GM23338 (cell line): ENCODE results near the gene FMN1. TPM values are rescaled to one million over a fixed set of nuclear protein-coding genes. Genes with fewer than 3 reads are reported as not detected.

Experiments
- ATAC-seq: fragments of 200-7000 bp; cut with Tn5 transposase; 3 replicates; pipeline ENCODE4 v1.9.1; 2020
- DNase-seq: peaks from one replicate; pipeline ENCODE4 v3.0.0-alpha.2; 2015; ENCODE audit warnings: low spot score
- H2AFZ ChIP-seq: fragments of 200-600 bp; sonication (generic); 2 replicates; pipeline ENCODE4 v1.8.0; 2016; ENCODE audit warnings: antibody characterized with exemption, mild to moderate bottlenecking, moderate library complexity
- H3F3A ChIP-seq: fragments of 200-600 bp; sonication (generic); replicated peaks from 2 replicates; pipeline ENCODE4 v1.8.0; 2017; ENCODE audit warnings: antibody characterized with exemption, mixed run types, low read depth
- H3K27ac ChIP-seq: fragments of 200-600 bp; sonication (generic); 2 replicates; pipeline ENCODE4 v1.6.1; 2016; ENCODE audit warnings: low read depth
- H3K27me3 ChIP-seq: fragments of 200-600 bp; sonication (generic); 2 replicates; pipeline ENCODE4 v1.8.0; 2016; ENCODE audit warnings: mild to moderate bottlenecking, mixed run types, moderate library complexity; ENCODE audit not compliant: insufficient read depth
- H3K36me3 ChIP-seq: fragments of 200-600 bp; sonication (generic); 2 replicates; pipeline ENCODE4 v1.8.0; 2016; ENCODE audit warnings: mild to moderate bottlenecking; ENCODE audit not compliant: insufficient read depth
- H3K4me1 ChIP-seq: fragments of 200-600 bp; sonication (generic); 2 replicates; pipeline ENCODE4 v1.8.0; 2016; ENCODE audit warnings: mild to moderate bottlenecking, moderate library complexity; ENCODE audit not compliant: insufficient read depth
- H3K4me2 ChIP-seq: fragments of 200-600 bp; sonication (generic); 2 replicates; pipeline ENCODE4 v1.7.1; 2017; ENCODE audit warnings: mixed run types
- H3K4me3 ChIP-seq: fragments of 200-600 bp; sonication (generic); 2 replicates; pipeline ENCODE4 v1.6.1; 2016; ENCODE audit warnings: mixed run types
- H3K79me2 ChIP-seq: fragments of 200-600 bp; sonication (generic); replicated peaks from 2 replicates; pipeline ENCODE4 v1.8.0; 2017; ENCODE audit warnings: mild to moderate bottlenecking; ENCODE audit not compliant: insufficient read depth
- H3K9me2 ChIP-seq: fragments of 200-600 bp; sonication (generic); 2 replicates; pipeline ENCODE4 v1.8.0; 2017; ENCODE audit not compliant: insufficient read depth
- H4K20me1 ChIP-seq: fragments of 200-600 bp; sonication (generic); replicated peaks from 2 replicates; pipeline ENCODE4 v1.8.0; 2017; ENCODE audit warnings: mild to moderate bottlenecking; ENCODE audit not compliant: insufficient read depth
- H3K27ac Mint-ChIP-seq: 2 replicates; pipeline ENCODE4 v1.8.0; 2020; ENCODE audit warnings: inconsistent platforms, mild to moderate bottlenecking, moderate library complexity, mixed read lengths
- H3K27me3 Mint-ChIP-seq: 3 replicates; pipeline ENCODE4 v1.8.0; 2022; ENCODE audit warnings: low read depth, mild to moderate bottlenecking, moderate library complexity, mixed read lengths, inconsistent platforms; ENCODE audit not compliant: insufficient read depth, poor library complexity
- H3K36me3 Mint-ChIP-seq: 3 replicates; pipeline ENCODE4 v1.8.0; 2021; ENCODE audit warnings: low read depth, mild to moderate bottlenecking, inconsistent platforms, moderate library complexity, mixed read lengths
- H3K4me1 Mint-ChIP-seq: 3 replicates; pipeline ENCODE4 v1.8.0; 2020; ENCODE audit warnings: mild to moderate bottlenecking, inconsistent platforms, mixed read lengths
- H3K4me3 Mint-ChIP-seq: 3 replicates; pipeline ENCODE4 v1.8.0; 2021; ENCODE audit warnings: moderate library complexity, mild to moderate bottlenecking, inconsistent platforms, mixed read lengths
- H3K9me3 Mint-ChIP-seq: 3 replicates; pipeline ENCODE4 v1.8.0; 2020; ENCODE audit warnings: moderate library complexity, mild to moderate bottlenecking, inconsistent platforms, mixed read lengths
- CREB1 ChIP-seq: fragments of 250-450 bp; sonication (Bioruptor Pico); IDR thresholded peaks from 2 replicates; pipeline ENCODE4 v1.5.0; 2020; ENCODE audit warnings: low read depth, mild to moderate bottlenecking, moderate library complexity
- ETS1 ChIP-seq: IDR thresholded peaks from 2 replicates; pipeline ENCODE4 v1.6.1; 2016; ENCODE audit warnings: antibody characterized with exemption
- EZH2 ChIP-seq: fragments of 200-600 bp; sonication (generic); IDR thresholded peaks from one replicate; pipeline ENCODE4 v1.8.0; 2017; ENCODE audit warnings: antibody characterized with exemption, mild to moderate bottlenecking, low read depth; ENCODE audit not compliant: unreplicated experiment
- EZH2phosphoT487 ChIP-seq: fragments of 200-600 bp; sonication (generic); IDR thresholded peaks from one replicate; pipeline ENCODE4 v1.8.1; 2018; ENCODE audit warnings: antibody characterized with exemption; ENCODE audit not compliant: unreplicated experiment
- JUNB ChIP-seq: IDR thresholded peaks from one replicate; pipeline ENCODE4 v1.6.1; 2016; ENCODE audit warnings: antibody characterized with exemption; ENCODE audit not compliant: unreplicated experiment
- NANOG ChIP-seq: IDR thresholded peaks from 2 replicates; pipeline ENCODE4 v1.6.1; 2016; ENCODE audit warnings: antibody characterized with exemption, borderline replicate concordance
- POLR2AphosphoS5 ChIP-seq: IDR thresholded peaks from 2 replicates; pipeline ENCODE4 v1.6.1; 2016; ENCODE audit warnings: antibody characterized with exemption, low read depth
- STAT1 ChIP-seq: IDR thresholded peaks from one replicate; pipeline ENCODE4 v1.6.1; 2016; ENCODE audit warnings: antibody characterized with exemption; ENCODE audit not compliant: unreplicated experiment
- ZNF114 ChIP-seq: fragments of 250-450 bp; sonication (Bioruptor Pico); IDR thresholded peaks from 2 replicates; pipeline ENCODE4 v1.5.0; 2020; ENCODE audit warnings: mild to moderate bottlenecking, moderate library complexity
- ZNF331 ChIP-seq: fragments of 250-450 bp; sonication (Bioruptor Pico); IDR thresholded peaks from 2 replicates; pipeline ENCODE4 v1.5.0; 2020; ENCODE audit warnings: low read depth, mild to moderate bottlenecking, moderate library complexity
- polyA plus RNA-seq: library from polyadenylated mRNA; unstranded; fragments of >200 nt; fragmentation: Nextera tagmentation; extraction: Ambion mirVana; gene quantifications from 2 replicates; pipeline ENCODE4 v1.2.1, GENCODE V29; 2016
- total RNA-seq: library from RNA; depleted of rRNA; stranded (reverse); fragments of >200 nt; shearing (Covaris generic); gene quantifications from 2 replicates; pipeline ENCODE4 v1.2.3, GENCODE V29; 2014
- TF ChIP-seq, protein P1 (sequence below): IDR thresholded peaks from one replicate; pipeline ENCODE4 v1.6.1; 2018; ENCODE audit warnings: antibody characterized with exemption; ENCODE audit not compliant: unreplicated experiment
- TF ChIP-seq, protein P2 (sequence below), 2 experiments: fragments of 200-600 bp in 1 of 2; sonication (generic) in 1 of 2; conservative IDR thresholded peaks; 2 replicates each; pipeline versions ENCODE4 v1.5.1 to v1.6.1; 2016 to 2017; ENCODE audit warnings: antibody characterized with exemption in 2 of 2, low read depth in 2 of 2, mild to moderate bottlenecking in 2 of 2, moderate library complexity in 1 of 2

FMN1 gene
- total and polyA plus RNA-seq, 2 experiments from 2014 or later: 1.2 to 1.6 TPM

- no peak for TF ChIP-seq ETS1
- TF ChIP-seq, protein P1, sequence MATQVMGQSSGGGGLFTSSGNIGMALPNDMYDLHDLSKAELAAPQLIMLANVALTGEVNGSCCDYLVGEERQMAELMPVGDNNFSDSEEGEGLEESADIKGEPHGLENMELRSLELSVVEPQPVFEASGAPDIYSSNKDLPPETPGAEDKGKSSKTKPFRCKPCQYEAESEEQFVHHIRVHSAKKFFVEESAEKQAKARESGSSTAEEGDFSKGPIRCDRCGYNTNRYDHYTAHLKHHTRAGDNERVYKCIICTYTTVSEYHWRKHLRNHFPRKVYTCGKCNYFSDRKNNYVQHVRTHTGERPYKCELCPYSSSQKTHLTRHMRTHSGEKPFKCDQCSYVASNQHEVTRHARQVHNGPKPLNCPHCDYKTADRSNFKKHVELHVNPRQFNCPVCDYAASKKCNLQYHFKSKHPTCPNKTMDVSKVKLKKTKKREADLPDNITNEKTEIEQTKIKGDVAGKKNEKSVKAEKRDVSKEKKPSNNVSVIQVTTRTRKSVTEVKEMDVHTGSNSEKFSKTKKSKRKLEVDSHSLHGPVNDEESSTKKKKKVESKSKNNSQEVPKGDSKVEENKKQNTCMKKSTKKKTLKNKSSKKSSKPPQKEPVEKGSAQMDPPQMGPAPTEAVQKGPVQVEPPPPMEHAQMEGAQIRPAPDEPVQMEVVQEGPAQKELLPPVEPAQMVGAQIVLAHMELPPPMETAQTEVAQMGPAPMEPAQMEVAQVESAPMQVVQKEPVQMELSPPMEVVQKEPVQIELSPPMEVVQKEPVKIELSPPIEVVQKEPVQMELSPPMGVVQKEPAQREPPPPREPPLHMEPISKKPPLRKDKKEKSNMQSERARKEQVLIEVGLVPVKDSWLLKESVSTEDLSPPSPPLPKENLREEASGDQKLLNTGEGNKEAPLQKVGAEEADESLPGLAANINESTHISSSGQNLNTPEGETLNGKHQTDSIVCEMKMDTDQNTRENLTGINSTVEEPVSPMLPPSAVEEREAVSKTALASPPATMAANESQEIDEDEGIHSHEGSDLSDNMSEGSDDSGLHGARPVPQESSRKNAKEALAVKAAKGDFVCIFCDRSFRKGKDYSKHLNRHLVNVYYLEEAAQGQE: no peak
- no peak for TF ChIP-seq EZH2
Measured at GRCh38 chr15:32852771-32853170, 341.7 kb downstream of the FMN1 start (continued).

GRCh38 chr15:32852017-32852416 is 342.5 kb downstream of the FMN1 start:
- Histone ChIP-seq H3K4me3 (no peak overlapping the region), H3K4me2 (no peak overlapping the region), H3K36me3 (no peaks in the 10 kb centered on the region), H2AFZ (no peak overlapping the region), H4K20me1 (no peaks in the 10 kb centered on the region), H3K27ac (no peak overlapping the region), H3K79me2 (no peaks in the 10 kb centered on the region), H3K9me2 (peaks cover 2% of the 10 kb centered on the region), H3F3A (no peaks in the 10 kb centered on the region), H3K27me3 (no peaks in the 10 kb centered on the region), H3K4me1 (no peaks in the 10 kb centered on the region)
- Mint-ChIP-seq H3K27ac (no peak overlapping the region), H3K9me3 (no peaks in the 10 kb centered on the region), H3K4me3 (no peak overlapping the region), H3K36me3 (no peaks in the 10 kb centered on the region), H3K27me3 (peaks cover 2% of the 10 kb centered on the region), H3K4me1 (peaks cover 12% of the 10 kb centered on the region)
- no peak for DNase-seq
- no peak for ATAC-seq
- TF ChIP-seq EZH2 (no peak), CREB1 (CRISPR knock-in tag) (no peak), NANOG (no peak), ETS1 (no peak), POLR2AphosphoS5 (no peak), ZNF114 (no peak), EZH2phosphoT487 (no peak), JUNB (no peak), ZNF331 (CRISPR knock-in tag) (no peak), STAT1 (no peak)
- TF ChIP-seq, protein P2, sequence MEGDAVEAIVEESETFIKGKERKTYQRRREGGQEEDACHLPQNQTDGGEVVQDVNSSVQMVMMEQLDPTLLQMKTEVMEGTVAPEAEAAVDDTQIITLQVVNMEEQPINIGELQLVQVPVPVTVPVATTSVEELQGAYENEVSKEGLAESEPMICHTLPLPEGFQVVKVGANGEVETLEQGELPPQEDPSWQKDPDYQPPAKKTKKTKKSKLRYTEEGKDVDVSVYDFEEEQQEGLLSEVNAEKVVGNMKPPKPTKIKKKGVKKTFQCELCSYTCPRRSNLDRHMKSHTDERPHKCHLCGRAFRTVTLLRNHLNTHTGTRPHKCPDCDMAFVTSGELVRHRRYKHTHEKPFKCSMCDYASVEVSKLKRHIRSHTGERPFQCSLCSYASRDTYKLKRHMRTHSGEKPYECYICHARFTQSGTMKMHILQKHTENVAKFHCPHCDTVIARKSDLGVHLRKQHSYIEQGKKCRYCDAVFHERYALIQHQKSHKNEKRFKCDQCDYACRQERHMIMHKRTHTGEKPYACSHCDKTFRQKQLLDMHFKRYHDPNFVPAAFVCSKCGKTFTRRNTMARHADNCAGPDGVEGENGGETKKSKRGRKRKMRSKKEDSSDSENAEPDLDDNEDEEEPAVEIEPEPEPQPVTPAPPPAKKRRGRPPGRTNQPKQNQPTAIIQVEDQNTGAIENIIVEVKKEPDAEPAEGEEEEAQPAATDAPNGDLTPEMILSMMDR (conservative IDR thresholded peaks at IDR 0.05; ENCODE audit: low read depth in 2 of 2): no peak
- TF ChIP-seq, protein P1: no peak
